Activated T-cell treated with anti-CD3 and anti-CD28 coated beads, Interleukin-2, amount 50 U/mL, for 48 hours (primary cell): ENCODE results near the gene SLC25A20.
"Not testable (repeated sequence)": the region's sequence is repeated elsewhere in the genome, so short reads cannot be mapped to it uniquely, and the experiment has no call there.

ENCODE experiments used
- DNase-seq, 2 experiments: peaks; one replicate each; pipeline ENCODE4 v3.0.0-alpha.2; 2020

SLC25A20 gene

DNA sequence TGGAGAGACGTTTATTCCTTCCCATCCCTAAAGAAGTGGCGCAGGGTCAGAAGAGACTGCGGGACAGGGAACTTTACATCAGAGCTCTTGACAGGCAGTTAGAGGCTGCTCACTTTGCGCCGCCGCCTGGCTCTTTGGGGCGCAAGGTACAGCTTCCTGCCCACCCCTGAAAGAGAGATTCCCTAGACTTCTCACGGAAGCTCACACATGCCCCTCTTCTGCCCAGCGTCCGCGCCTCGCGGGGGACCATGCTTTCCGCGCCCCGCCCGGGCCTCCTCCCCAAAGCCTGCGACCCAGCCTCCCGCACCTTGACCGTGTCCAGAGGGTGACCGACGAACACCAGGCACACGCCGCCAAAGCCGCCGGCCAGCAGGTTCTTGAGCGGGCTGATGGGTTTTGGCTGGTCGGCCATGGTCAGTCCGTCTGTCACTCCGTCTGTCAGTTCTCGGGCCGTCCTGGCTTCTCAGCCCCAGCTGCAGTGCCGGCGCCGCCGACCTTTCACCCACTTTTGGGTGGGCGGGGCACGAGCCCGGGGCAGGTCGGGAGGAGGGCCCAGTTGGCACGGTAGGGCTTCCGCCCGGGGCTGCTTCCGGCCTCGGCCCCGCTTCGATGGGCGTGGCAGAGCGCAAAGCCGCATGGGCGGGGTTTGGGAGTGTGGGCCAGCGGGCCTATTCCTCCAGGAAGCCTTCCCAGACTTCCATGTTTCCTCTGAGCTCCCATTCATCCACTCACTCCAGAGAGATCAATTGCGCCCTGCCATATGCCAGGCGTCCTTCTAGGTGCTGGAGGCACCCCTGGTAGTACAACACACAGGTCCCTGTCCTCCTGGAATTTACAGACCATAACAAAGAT lies at the start of gene SLC25A20:
Gene SLC25A20, minus strand, starts transcription at position 500 of the 852 bp plus-strand sequence. Its CDS starts 88 bp downstream, at position 412.
- peak; percentile 93 to 95 for DNase-seq

DNA sequence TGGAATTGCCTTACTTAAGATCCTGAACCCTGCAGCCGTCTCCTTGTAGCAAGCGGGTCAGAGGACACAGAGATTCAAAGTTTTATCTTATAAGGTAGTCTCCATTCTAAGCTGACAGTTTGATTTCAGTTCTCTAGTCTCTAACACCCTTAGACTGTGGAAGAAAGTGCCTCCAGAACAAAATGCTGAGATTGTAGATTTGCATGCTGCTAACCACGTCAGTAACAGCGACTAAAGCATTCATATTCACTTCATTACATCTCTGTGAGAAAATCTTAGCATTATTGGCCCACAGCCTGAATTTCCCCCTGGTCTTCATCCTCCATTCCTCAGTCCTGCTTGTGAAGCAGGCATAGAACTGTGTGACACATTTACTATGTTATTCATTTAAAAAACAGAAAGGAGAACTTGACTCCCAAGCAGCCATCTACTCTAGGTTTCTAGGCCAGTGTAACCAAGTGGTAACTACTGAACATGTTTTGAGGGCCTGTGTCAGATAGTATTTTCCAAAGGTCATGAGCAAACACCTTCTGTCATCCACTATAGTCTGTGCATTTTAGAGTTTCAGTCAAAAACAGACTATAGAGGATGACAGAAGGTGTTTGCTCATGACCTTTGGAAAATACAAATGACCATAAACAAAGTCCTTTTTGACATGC lies 47.3 kb upstream of the SLC25A20 start:
- no peak for DNase-seq

DNA sequence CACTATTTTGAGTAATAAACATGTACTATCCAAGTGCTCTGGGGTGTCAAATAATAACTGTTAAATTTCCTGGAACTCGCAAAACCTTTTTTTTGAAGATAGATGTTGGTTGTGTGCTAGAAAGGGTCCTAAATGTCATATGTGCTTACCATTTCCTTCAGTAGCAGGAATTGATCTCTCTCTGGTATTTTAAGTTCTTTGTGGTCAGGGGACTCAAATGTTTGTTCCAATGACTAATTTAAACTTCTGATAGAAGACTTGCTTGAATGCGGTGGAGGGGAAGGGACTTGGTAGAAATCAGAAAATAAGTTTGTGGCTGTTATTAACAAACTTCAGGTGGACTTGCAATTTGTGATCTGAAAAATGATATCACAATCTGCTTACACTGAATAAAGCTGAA lies 46.8 kb upstream of the SLC25A20 start:
- DNase-seq = no peak

DNA sequence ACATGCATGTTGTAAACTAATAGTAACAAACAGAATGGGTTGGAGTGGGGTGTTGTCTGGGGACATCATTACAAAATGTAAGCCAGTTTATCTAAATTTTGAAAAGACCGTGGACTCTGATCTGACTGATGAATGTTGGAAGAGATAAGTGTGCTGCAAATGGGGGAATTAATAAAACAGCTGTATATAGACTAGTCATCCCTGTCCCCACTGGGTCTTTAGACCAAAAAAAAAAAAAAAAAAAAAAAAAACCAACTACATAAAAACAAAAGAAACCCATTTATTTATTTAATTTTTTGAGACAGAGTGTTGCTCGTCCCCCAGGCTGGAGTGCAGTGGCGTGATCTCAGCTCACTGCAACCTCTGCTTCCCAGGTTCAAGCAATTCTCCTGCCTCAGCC lies 40.0 kb upstream of the SLC25A20 start:
- DNase-seq = no peak

DNA sequence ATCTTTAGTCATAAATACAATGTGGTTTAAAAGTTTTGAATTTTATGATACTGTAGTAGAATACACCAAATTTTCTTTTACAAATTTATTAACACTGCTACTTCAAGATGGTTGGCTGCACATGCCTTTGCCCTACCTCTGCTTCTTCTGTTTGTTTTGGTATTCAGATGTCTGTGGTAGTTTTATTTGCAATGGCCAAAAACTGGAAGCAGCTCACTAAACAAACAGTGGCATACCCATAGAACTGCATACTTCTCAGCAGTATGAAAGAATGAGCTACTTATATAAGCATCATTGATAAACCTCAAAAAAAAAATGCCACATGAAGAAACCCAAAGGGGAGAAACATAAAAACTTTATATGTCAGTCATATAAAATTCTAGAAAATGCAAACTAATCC lies 39.5 kb upstream of the SLC25A20 start:
- DNase-seq = no peak

- no peak for DNase-seq
Observed at GRCh38 chr3:48935530-48935929, 36.8 kb upstream of the SLC25A20 start.

DNA sequence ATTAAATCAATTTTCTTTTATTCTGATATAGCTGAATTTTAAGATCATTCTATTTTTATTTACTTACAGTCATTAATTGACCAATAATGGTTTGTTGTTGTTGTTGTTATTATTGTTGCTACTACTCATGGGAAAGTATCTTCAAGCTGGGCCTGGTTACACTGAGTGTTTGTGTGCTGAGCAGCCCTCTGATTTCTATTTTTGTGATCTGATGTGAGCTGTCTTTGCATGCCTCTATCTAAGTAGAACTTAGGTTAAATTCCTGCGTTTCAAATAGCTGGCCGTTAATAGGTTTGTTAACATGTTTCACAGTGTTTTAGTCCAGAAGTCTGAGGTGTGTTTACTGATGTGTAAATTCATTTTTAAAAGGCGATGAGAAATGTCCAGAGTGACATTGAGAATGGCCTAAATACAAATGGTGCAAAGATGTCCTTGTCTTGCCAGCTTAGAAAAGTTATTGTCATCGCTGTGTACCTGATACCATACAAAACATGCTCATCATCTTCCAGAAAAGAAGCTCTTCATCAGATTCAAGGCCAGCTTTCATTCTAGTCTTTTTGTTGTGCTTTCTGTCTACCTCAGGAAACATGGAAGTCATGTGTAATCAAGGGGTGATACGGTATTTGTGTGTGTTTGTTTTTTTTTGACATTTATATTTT lies 35.8 kb upstream of the SLC25A20 start:
- DNase-seq = no peak

DNA sequence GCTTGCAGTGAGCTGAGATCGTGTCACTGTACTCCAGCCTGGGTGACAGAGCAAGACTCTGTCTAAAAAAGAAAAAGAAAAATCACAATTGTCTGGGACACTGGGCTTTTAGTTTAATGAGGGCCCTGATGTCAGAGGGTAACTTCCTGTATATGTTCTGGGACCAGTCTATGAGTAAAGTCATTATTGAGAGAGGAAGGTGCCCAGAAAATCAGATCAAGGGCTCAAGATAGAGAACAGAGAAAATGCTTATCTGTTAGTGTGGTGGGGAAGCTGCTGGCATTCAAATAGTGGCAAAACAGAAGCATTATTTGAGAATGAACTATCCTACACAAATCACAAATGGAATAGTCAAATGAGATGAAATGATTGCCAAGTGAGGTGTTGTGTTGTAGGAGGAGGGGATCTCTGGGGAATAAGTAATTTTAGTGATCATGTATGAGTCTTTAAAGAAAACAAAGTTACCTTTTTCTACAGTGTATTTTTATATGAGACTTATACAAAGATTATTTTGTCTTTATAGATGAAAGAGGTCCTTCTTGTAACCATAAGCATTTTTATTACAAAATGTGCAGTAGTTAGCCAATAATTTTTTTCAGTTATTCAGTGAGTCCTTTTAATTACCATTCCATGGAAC lies 33.4 kb upstream of the SLC25A20 start:
- DNase-seq = no peak

DNA sequence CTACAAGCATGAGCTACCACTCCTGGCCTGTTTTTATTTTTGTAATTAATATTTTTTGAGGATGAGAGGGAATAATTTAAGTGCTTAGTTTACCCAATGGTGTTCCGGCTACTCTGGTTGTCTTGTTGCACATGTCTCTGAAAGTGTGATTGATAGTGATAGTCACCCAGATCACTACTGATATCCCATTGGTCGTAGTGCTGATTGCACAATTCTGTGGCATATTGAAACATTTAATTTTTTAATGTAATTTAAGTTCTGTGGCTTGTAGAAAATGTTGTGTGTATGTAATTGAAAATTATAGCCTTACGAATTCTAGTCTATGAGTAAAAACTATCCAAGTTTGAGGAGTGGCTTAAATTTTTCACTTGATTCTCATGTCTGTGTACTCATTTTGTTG lies 31.9 kb upstream of the SLC25A20 start:
- no peak for DNase-seq

GRCh38 chr3:48929358-48930035 lies 30.8 kb upstream of the SLC25A20 start:
- peak in 1 of 2 experiments; percentile 5 for DNase-seq

- peak in 1 of 2 experiments; percentile 22 for DNase-seq
Observed at GRCh38 chr3:48928679-48929078, 30.0 kb upstream of the SLC25A20 start.

- DNase-seq = no peak
Observed at GRCh38 chr3:48927928-48928327, 29.2 kb upstream of the SLC25A20 start.

- DNase-seq = peak; percentile 55 to 57
Observed at GRCh38 chr3:48926425-48927392, 28.0 kb upstream of the SLC25A20 start.

DNA sequence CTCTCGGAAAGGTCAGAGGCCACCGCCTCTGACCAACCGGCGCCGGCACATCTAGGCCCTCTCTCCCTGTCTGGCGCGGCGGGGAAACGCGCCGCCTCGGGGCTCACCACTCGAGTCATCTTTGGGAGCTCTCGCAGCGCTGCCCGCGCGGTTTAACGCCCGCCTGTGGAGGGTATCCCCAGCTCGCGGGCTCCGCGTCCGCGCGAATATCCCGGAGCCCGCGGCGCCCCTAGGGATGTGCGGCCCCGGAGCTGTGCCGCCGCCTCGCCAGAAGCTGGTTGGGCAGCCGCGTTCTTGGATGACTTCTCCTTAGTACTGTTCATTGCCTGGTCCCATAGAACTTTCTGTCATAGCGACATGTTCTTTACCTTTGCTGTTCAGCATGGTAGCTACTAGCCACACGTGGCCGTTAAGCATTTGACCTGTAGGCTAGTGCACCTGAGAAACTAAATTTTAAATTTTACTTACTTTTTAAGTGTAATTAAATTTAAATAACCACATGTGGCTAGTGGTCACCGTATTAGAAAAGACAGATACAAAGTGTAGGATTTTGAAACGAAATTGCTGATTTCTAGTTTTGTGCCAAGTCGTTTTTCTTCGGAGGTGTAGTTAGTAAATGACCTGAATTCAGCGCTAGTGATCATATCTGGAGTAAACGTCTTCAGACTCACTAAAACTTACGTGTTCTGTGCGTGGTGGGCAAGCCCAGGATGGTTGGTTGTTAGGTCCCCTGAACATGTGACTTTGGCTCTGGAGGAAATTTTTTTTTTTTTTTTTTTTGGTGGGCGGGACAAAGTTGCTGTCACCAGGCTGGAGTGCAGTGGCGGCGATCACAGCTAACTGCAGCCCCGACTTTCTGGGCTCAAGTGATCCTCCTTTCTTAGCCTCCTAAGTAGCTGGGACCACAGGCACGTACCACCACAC lies 20.8 kb upstream of the SLC25A20 start:
- DNase-seq = peak; percentile 68 to 71

DNA sequence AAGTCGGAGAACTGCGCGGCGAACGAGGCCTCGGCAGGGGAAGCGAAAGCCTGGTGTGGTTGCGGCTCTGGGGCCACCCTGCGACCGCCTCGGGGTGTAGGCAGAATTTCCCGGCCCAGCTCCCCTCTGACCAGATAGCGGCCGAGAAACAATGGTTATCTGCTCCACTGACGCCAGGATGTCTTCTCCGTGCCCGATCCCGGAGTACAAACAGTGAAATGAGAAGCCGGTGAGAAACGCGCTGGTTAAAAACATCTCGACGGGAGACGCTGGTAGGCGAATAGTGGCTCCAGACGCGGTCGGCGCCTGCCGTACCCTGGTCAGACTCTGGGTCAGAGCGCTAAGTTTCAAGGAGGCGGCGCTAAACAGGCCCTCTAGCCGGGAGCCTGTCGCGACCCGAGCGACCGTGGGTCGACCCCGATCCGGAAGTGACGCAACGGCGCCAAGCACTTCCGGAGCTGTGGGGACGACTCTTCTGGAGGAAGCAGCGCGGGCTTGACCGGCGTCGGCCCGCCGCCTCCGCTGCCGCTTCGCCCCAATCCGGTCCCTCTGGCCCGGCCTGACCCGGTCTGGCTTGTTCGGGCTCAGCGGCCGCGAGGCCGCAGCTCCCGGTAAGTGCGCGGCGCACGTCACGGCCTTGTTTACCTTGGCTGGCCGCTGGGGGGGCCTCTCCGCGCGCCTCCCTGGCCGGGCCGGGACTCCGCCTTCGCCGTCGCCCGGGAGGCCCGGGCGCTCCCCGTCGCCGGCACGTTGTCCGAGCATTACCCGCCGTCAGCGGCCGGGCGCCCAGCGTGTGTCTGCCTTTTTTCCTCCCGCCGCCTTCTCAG lies 19.9 kb upstream of the SLC25A20 start, which contains the start of gene ARIH2:
Gene ARIH2, plus strand, starts transcription at position 455 of the 827 bp plus-strand sequence. CDS start 8,717 bp downstream, outside the sequence.
- DNase-seq = peak; percentile 92 to 94

GRCh38 chr3:48915296-48915695 lies 16.6 kb upstream of the SLC25A20 start:
- no peak for DNase-seq

- DNase-seq = not testable (repeated sequence)
Observed at GRCh38 chr3:48907026-48907425, 8.3 kb upstream of the SLC25A20 start.

DNA sequence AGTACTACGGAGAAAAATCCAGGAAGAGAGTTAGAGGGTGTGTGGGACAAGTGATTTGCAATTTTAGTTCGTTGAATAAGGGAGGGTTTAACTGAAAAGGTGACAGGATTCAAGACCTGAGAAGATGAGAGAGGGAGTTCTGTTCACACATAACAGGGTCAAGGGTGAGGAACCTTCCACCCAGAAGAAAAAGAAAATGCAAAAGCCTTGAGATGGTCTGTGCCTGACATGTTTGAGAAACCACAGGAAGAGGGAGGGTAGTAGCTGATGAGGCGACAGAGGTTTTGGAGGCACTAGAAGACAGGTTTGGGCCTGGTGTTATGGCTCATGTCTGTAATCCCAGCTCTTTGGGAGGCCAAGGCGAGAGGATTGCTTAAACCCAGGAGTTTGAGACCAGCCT lies 591 bp upstream of the SLC25A20 start:
- DNase-seq = peak; percentile 41 to 46
